IMR-90 (cell line): Measurements from ENCODE around the gene CA9. TPM values are rescaled to one million over a fixed set of nuclear protein-coding genes. Genes with fewer than 3 reads are reported as not detected.

Source experiments
- ATAC-seq: fragments of 200-7000 bp; cut with Tn5 transposase; 2 replicates; pipeline ENCODE4 v1.9.1; 2020; ENCODE audit warnings: low read depth, mild to moderate bottlenecking, moderate library complexity
- BruUV-seq: library from RNA; stranded (reverse); fragments of 400-500 nt; replicated peaks from 2 replicates; lab custom pipeline; 2021; lab: Mats Ljungman, UMichigan
- CTCF ChIA-PET: fragments of 300-600 bp; formaldehyde crosslinking; extraction: SDS; loops from one replicate; lab custom pipeline; 2021; ENCODE audit warnings: antibody characterized with exemption; lab: Yijun Ruan, JAX
- POLR2A ChIA-PET: fragments of 300-600 bp; sonication (Branson Sonifier 250); formaldehyde crosslinking; loops from one replicate; lab custom pipeline; 2022; ENCODE audit warnings: antibody characterized with exemption; ENCODE audit not compliant: unreplicated experiment; lab: Charles Lee
- DNase-seq: peaks from one replicate; pipeline ENCODE4 v3.0.0; 2013
- H2AFZ ChIP-seq: replicated peaks from 2 replicates; pipeline ENCODE3; 2013; ENCODE audit warnings: low read length, mild to moderate bottlenecking; ENCODE audit not compliant: poor library complexity
- H2AK5ac ChIP-seq: 2 replicates; pipeline ENCODE4 v1.6.1; 2013; ENCODE audit warnings: low read depth, low read length, inconsistent platforms
- H2AK9ac ChIP-seq: replicated peaks from 2 replicates; pipeline ENCODE3; 2013; ENCODE audit warnings: mild to moderate bottlenecking, low read depth, low read length, moderate library complexity; ENCODE audit not compliant: poor library complexity
- H2BK120ac ChIP-seq: 2 replicates; pipeline ENCODE4 v1.6.1; 2013; ENCODE audit warnings: low read depth, low read length, inconsistent platforms
- H2BK15ac ChIP-seq: 3 replicates; pipeline ENCODE4 v1.6.1; 2013; ENCODE audit warnings: low read depth, low read length, inconsistent platforms
- H2BK20ac ChIP-seq: 2 replicates; pipeline ENCODE4 v1.6.1; 2013; ENCODE audit warnings: low read depth, mild to moderate bottlenecking, inconsistent platforms, low read length, moderate library complexity
- H2BK5ac ChIP-seq: 2 replicates; pipeline ENCODE4 v1.6.1; 2013; ENCODE audit warnings: mild to moderate bottlenecking, low read depth, low read length, inconsistent platforms; ENCODE audit not compliant: poor library complexity, severe bottlenecking
- H3K14ac ChIP-seq: replicated peaks from 2 replicates; pipeline ENCODE4 v1.6.1; 2013; ENCODE audit warnings: low read depth, low read length, inconsistent platforms
- H3K18ac ChIP-seq: 2 replicates; pipeline ENCODE4 v1.6.1; 2013; ENCODE audit warnings: low read depth, low read length, control low read depth
- H3K23ac ChIP-seq: 2 replicates; pipeline ENCODE4 v1.6.1; 2013; ENCODE audit warnings: low read depth, low read length, inconsistent platforms
- H3K27ac ChIP-seq: 2 replicates; pipeline ENCODE4 v1.5.1; 2013; ENCODE audit warnings: mild to moderate bottlenecking, control low read depth, low read length; ENCODE audit not compliant: insufficient read depth
- H3K27me3 ChIP-seq: 2 replicates; pipeline ENCODE4 v1.6.1; 2013; ENCODE audit warnings: low read length; ENCODE audit not compliant: control insufficient read depth, insufficient read depth
- H3K36me3 ChIP-seq: 2 replicates; pipeline ENCODE4 v1.6.1; 2013; ENCODE audit warnings: low read length, mixed read lengths; ENCODE audit not compliant: control insufficient read depth, insufficient read depth
- H3K4ac ChIP-seq: 2 replicates; pipeline ENCODE4 v1.6.1; 2013; ENCODE audit warnings: low read depth, low read length, inconsistent platforms
- H3K4me1 ChIP-seq: 2 replicates; pipeline ENCODE4 v1.6.1; 2013; ENCODE audit warnings: low read length, mixed read lengths; ENCODE audit not compliant: control insufficient read depth, insufficient read depth
- H3K4me2 ChIP-seq: 2 replicates; pipeline ENCODE4 v1.6.1; 2013; ENCODE audit warnings: low read depth, mild to moderate bottlenecking, control low read depth, low read length, moderate library complexity
- H3K4me3 ChIP-seq: 2 replicates; pipeline ENCODE4 v1.5.1; 2013; ENCODE audit warnings: low read depth, mild to moderate bottlenecking, control low read depth, low read length, moderate library complexity; ENCODE audit not compliant: insufficient read depth
- H3K56ac ChIP-seq: 2 replicates; pipeline ENCODE4 v1.6.1; 2013; ENCODE audit warnings: low read length, inconsistent platforms; ENCODE audit not compliant: insufficient read depth; ENCODE audit errors: extremely low read depth
- H3K79me1 ChIP-seq, 2 experiments: 2 replicates each; pipeline ENCODE4 v1.6.1; 2013; ENCODE audit warnings: low read length in 2 of 2, inconsistent platforms in 1 of 2, low read depth in 1 of 2
- H3K9ac ChIP-seq: 2 replicates; pipeline ENCODE4 v1.6.1; 2013; ENCODE audit warnings: low read depth, low read length, control low read depth
- H3K9me1 ChIP-seq: 2 replicates; pipeline ENCODE4 v1.6.1; 2013; ENCODE audit warnings: low read length, inconsistent platforms; ENCODE audit not compliant: insufficient read depth
- H3K9me3 ChIP-seq: 2 replicates; pipeline ENCODE4 v1.6.1; 2013; ENCODE audit warnings: low read length; ENCODE audit not compliant: control insufficient read depth, insufficient read depth
- H4K20me1 ChIP-seq: 2 replicates; pipeline ENCODE4 v1.6.1; 2013; ENCODE audit warnings: low read length, inconsistent platforms; ENCODE audit not compliant: insufficient read depth
- H4K5ac ChIP-seq: 2 replicates; pipeline ENCODE4 v1.6.1; 2013; ENCODE audit warnings: mild to moderate bottlenecking, low read depth, low read length, control low read depth
- H4K8ac ChIP-seq, 2 experiments: 2 replicates each; pipeline ENCODE4 v1.6.1; 2013; ENCODE audit warnings: low read depth in 2 of 2, low read length in 2 of 2, control low read depth in 1 of 2, inconsistent platforms in 1 of 2
- H4K91ac ChIP-seq: 2 replicates; pipeline ENCODE4 v1.6.1; 2013; ENCODE audit warnings: low read depth, low read length, inconsistent platforms; ENCODE audit not compliant: insufficient read depth
- BHLHE40 ChIP-seq: fragments of 150-350 bp; IDR thresholded peaks from 2 replicates; pipeline ENCODE4 v1.6.1; 2016; ENCODE audit warnings: mild to moderate bottlenecking, low read depth, low read length
- CHD1 ChIP-seq: IDR thresholded peaks from 2 replicates; pipeline ENCODE4 v1.6.1; 2012; ENCODE audit warnings: low read depth, low read length, improper control_type of control experiment
- FOS ChIP-seq: fragments of 150-350 bp; IDR thresholded peaks from 2 replicates; pipeline ENCODE4 v1.6.1; 2016; ENCODE audit warnings: low read depth, low read length
- MAFK ChIP-seq: IDR thresholded peaks from 2 replicates; pipeline ENCODE4 v1.6.1; 2012; ENCODE audit warnings: low read depth, low read length, improper control_type of control experiment
- MAZ ChIP-seq: IDR thresholded peaks from 2 replicates; pipeline ENCODE4 v1.6.1; 2012; ENCODE audit warnings: low read depth, mild to moderate bottlenecking, low read length, improper control_type of control experiment, moderate library complexity, borderline replicate concordance
- NFE2L2 ChIP-seq: fragments of 150-350 bp; IDR thresholded peaks from 2 replicates; pipeline ENCODE4 v1.6.1; 2016; ENCODE audit warnings: low read depth, mild to moderate bottlenecking, low read length
- POLR2A ChIP-seq: IDR thresholded peaks from 2 replicates; pipeline ENCODE4 v1.6.1; 2012; ENCODE audit warnings: mild to moderate bottlenecking, low read depth, low read length
- RAD21 ChIP-seq: IDR thresholded peaks from 2 replicates; pipeline ENCODE4 v1.6.1; 2012; ENCODE audit warnings: low read length, improper control_type of control experiment
- RFX5 ChIP-seq: IDR thresholded peaks from 2 replicates; pipeline ENCODE4 v1.8.0; 2012; ENCODE audit warnings: low read depth, mild to moderate bottlenecking, low read length, moderate library complexity
- SMC3 ChIP-seq: fragments of 150-350 bp; IDR thresholded peaks from 2 replicates; pipeline ENCODE4 v1.6.1; 2016; ENCODE audit warnings: low read depth, mild to moderate bottlenecking, antibody characterized with exemption, low read length, moderate library complexity
- WGBS, 2 experiments: methylation state at CpG; one replicate each; pipeline versions ENCODE4 v1.1.5 to v1.1.7; 2013; ENCODE audit warnings: missing lambda C conversion rate in 2 of 2; ENCODE audit not compliant: insufficient read length in 1 of 2; ENCODE audit errors: extremely low coverage in 2 of 2; 5-methylcytosine and 5-hydroxymethylcytosine counted together
- dilution Hi-C: fragments of 300-500 bp; cut with HindIII; formaldehyde crosslinking; loops from one replicate; pipeline ENCODE4 v1.14.3; 2018; ENCODE audit warnings: low sequenced_read_pairs; ENCODE audit not compliant: unreplicated experiment
- in situ Hi-C: fragments of 300-500 bp; cut with MboI; formaldehyde crosslinking; loops from 3 replicates; pipeline ENCODE4 v1.14.3; 2019; ENCODE audit warnings: low sequenced_read_pairs, inconsistent platforms, mixed read lengths
- intact Hi-C: fragments of 100-400 bp; cut with micrococcal nuclease; formaldehyde crosslinking; loops from 2 replicates; pipeline ENCODE4 v1.10.0; 2022
- polyA plus RNA-seq, 3 experiments: library from polyadenylated mRNA; depleted of rRNA; stranded (reverse); fragments of >200 nt; gene quantifications; 2 replicates each; pipeline ENCODE4 v1.2.3, GENCODE V29; 2012; ENCODE audit warnings: low replicate concordance in 1 of 3
- total RNA-seq: library from RNA; depleted of rRNA; stranded (reverse); fragments of >200 nt; gene quantifications from 2 replicates; pipeline ENCODE4 v1.2.3, GENCODE V29; 2012
- TF ChIP-seq, protein P1 (sequence below): conservative IDR thresholded peaks from 2 replicates; pipeline ENCODE4 v1.5.1; 2012; ENCODE audit warnings: mild to moderate bottlenecking, low read depth, low read length, improper control_type of control experiment
- TF ChIP-seq, protein P2 (sequence below): fragments of 150-350 bp; IDR thresholded peaks from 2 replicates; pipeline ENCODE4 v1.6.1; 2017; ENCODE audit warnings: mild to moderate bottlenecking, antibody characterized with exemption, low read length, low read depth
- TF ChIP-seq, protein P3 (sequence below): fragments of 150-350 bp; IDR thresholded peaks from 2 replicates; pipeline ENCODE4 v1.6.1; 2016; ENCODE audit warnings: low read depth, mild to moderate bottlenecking, low read length, moderate library complexity, borderline replicate concordance

Gene CA9
- total and polyA plus RNA-seq, 2 of the 4 experiments (the other 2 are of a cell fraction): 0.54 to 3.9 TPM

DNA sequence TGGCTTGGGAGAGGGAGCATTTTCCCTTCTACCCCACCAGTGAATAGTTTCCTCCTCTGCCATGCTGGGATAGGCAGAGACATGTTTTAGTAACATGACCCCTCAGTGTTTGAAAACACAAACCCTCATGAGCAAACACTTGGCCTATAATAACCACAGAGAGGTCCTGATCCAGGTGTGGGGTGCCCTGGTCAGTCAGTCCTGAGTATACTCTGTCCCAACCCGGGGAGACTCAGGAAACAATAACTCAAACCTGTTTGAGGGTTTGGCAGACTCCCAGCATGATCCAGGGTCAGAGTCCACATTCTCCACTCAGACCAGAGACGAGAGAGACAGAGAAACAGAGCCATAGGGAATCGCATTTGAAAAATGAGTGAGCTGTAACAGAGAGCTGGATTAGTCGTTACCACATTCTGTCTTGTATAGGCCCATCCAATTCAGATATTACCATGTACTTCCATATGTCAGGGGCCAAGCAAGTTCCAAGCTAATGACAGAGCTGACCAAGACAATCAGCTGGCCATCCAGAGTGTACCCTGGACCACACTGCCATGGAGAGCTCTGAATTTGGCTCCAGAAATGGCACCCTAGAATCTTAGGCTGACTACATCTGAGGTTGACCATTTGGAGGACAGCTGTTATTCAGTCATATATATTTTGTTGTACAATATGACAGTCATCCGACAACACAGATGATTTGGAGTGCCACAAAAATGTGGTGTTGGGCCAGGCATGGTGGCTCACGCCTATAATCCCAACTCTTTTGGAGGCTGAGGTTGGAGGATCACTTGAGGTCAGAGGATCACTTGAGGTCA lies 4.2 kb upstream of the CA9 start:
- Histone ChIP-seq H2BK120ac (peak overlapping the region; percentile 12; the same call in 1 of the 2 replicates), H3K27me3 (no peaks in the 10 kb centered on the region), H3K79me1 (peaks cover 7 to 10% of the 10 kb centered on the region in 2 experiments; a peak in 3 of 4 replicates), H4K5ac (0 out of 2 replicates have a peak overlapping the region, but pooled peaks have one; percentile 7), H3K18ac (peak overlapping the region; percentile 29; the same call in 1 of the 2 replicates), H2AK5ac (peak overlapping the region; percentile 37; the same call in 1 of the 2 replicates), H3K9ac (no peak overlapping the region), H3K56ac (no peak overlapping the region), H2BK20ac (peak overlapping the region; percentile 30; the same call in 1 of the 2 replicates), H3K4me1 (peaks cover 25% of the 10 kb centered on the region), H3K36me3 (no peaks in the 10 kb centered on the region), H3K14ac (peak overlapping the region; percentile 11; the same call in 1 of the 2 replicates), H3K27ac (peak overlapping the region; percentile 39; the same call in 1 of the 2 replicates), H4K8ac (0 out of 4 replicates have a peak overlapping the region, but pooled peaks of 1 of the 2 experiments have one; percentile 20), H3K4ac (peak overlapping the region; percentile 15), H3K4me3 (no peak overlapping the region), H3K23ac (peak overlapping the region; percentile 30; the same call in 1 of the 2 replicates), H4K91ac (no peak overlapping the region), H3K4me2 (peak overlapping the region; percentile 4; the same call in 1 of the 2 replicates), H3K9me1 (peaks cover 21% of the 10 kb centered on the region), H2AK9ac (no peak overlapping the region), H2AFZ (peak overlapping the region; percentile 11), H2BK5ac (peak overlapping the region; percentile 35), H3K9me3 (no peaks in the 10 kb centered on the region), H4K20me1 (no peaks in the 10 kb centered on the region), H2BK15ac (0 out of 3 replicates have a peak overlapping the region, but pooled peaks have one; percentile 16)
- peak; percentile 45 for ATAC-seq
- ChIA-PET CTCF (interaction anchor here (0.9 to 1.9 kb wide), 3 partner anchors 8 to 60 kb away, joined by 3 to 11 read pairs (median 3); no protein-coding TSS in a partner anchor), POLR2A (interaction anchor here (1.0 to 2.4 kb wide), 4 partner anchors 11 to 21 kb away, joined by 4 to 11 read pairs (median 6); no protein-coding TSS in a partner anchor)
- DNase-seq: peak; percentile 76
- in situ Hi-C loops: no loop called here
- dilution Hi-C loops: no loop called here
- no TSS peak for BruUV-seq
- intact Hi-C loops: loop anchor here (1.0 kb wide), 1 partner anchor 11 kb away; no protein-coding TSS in a partner anchor
- 20% methylated on average over 1 of the region's 6 CpGs; no CpG with 5 or more reads in 1 of the 2 experiments for WGBS, 2 experiments
- TF ChIP-seq, protein P1, sequence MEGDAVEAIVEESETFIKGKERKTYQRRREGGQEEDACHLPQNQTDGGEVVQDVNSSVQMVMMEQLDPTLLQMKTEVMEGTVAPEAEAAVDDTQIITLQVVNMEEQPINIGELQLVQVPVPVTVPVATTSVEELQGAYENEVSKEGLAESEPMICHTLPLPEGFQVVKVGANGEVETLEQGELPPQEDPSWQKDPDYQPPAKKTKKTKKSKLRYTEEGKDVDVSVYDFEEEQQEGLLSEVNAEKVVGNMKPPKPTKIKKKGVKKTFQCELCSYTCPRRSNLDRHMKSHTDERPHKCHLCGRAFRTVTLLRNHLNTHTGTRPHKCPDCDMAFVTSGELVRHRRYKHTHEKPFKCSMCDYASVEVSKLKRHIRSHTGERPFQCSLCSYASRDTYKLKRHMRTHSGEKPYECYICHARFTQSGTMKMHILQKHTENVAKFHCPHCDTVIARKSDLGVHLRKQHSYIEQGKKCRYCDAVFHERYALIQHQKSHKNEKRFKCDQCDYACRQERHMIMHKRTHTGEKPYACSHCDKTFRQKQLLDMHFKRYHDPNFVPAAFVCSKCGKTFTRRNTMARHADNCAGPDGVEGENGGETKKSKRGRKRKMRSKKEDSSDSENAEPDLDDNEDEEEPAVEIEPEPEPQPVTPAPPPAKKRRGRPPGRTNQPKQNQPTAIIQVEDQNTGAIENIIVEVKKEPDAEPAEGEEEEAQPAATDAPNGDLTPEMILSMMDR: no peak
- TF ChIP-seq MAFK: no peak
- no peak for TF ChIP-seq RFX5
- no peak for TF ChIP-seq BHLHE40
- no peak for TF ChIP-seq NFE2L2
- no peak for TF ChIP-seq SMC3
- no peak for TF ChIP-seq POLR2A
- TF ChIP-seq, protein P2, sequence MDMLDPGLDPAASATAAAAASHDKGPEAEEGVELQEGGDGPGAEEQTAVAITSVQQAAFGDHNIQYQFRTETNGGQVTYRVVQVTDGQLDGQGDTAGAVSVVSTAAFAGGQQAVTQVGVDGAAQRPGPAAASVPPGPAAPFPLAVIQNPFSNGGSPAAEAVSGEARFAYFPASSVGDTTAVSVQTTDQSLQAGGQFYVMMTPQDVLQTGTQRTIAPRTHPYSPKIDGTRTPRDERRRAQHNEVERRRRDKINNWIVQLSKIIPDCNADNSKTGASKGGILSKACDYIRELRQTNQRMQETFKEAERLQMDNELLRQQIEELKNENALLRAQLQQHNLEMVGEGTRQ: no peak
- TF ChIP-seq RAD21: no peak
- TF ChIP-seq, protein P3, sequence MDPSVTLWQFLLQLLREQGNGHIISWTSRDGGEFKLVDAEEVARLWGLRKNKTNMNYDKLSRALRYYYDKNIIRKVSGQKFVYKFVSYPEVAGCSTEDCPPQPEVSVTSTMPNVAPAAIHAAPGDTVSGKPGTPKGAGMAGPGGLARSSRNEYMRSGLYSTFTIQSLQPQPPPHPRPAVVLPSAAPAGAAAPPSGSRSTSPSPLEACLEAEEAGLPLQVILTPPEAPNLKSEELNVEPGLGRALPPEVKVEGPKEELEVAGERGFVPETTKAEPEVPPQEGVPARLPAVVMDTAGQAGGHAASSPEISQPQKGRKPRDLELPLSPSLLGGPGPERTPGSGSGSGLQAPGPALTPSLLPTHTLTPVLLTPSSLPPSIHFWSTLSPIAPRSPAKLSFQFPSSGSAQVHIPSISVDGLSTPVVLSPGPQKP: no peak
- no peak for TF ChIP-seq CHD1
- no peak for TF ChIP-seq MAZ
- TF ChIP-seq FOS: no peak
